ENCODE measurements around the gene AP3B1. TPM values are rescaled to one million over a fixed set of nuclear protein-coding genes. Genes with fewer than 3 reads are reported as not detected.

Gene AP3B1
- total RNA-seq, 2 donors from 2014 or later: 53.4 to 74.0 TPM

- Mint-ChIP-seq H3K4me3 (no peak overlapping the region), H3K4me1 (peaks cover 3% of the 10 kb centered on the region), H3K27me3 (ENCODE audit: insufficient read depth) (no peaks in the 10 kb centered on the region), H3K36me3 (ENCODE audit: low read depth) (peaks cover 3% of the 10 kb centered on the region), H3K9me3 (peaks cover 22% of the 10 kb centered on the region), H3K27ac (no peak overlapping the region)
- Histone ChIP-seq H3K9me3 (ENCODE audit: control insufficient read depth, low read length) (peaks cover 20% of the 10 kb centered on the region), H3K9ac (ENCODE audit: extremely low read depth, low read length, poor library complexity, severe bottlenecking) (no peak overlapping the region), H3K4me1 (ENCODE audit: control insufficient read depth, insufficient read depth, low read length) (no peaks in the 10 kb centered on the region), H3K4me3 (ENCODE audit: low read length) (peak overlapping the region; percentile 23), H3K27me3 (ENCODE audit: control insufficient read depth, insufficient read depth, low read length, poor library complexity, severe bottlenecking) (no peaks in the 10 kb centered on the region), H3K36me3 (ENCODE audit: control insufficient read depth, insufficient read depth, low read length) (no peaks in the 10 kb centered on the region), H3K27ac (ENCODE audit: low read depth, low read length) (no peak overlapping the region)
- no peak for DNase-seq
- WGBS, 2 experiments (ENCODE audit: insufficient coverage in 1 of 2, insufficient read length in 1 of 2): 86 to 91% methylated on average over 1 to 2 of the region's 2 CpGs
- peak; percentile 41 for TF ChIP-seq CTCF (conservative IDR thresholded peaks at IDR 0.05)
Observed at GRCh38 chr5:78300464-78301045, 6.1 kb upstream of the AP3B1 start.

- Mint-ChIP-seq H3K36me3 (ENCODE audit: low read depth) (peaks cover 3% of the 10 kb centered on the region), H3K27ac (peak overlapping the region; percentile 99), H3K4me1 (peaks cover 7% of the 10 kb centered on the region), H3K4me3 (peak overlapping the region; percentile 99), H3K27me3 (ENCODE audit: insufficient read depth) (no peaks in the 10 kb centered on the region), H3K9me3 (peaks cover 6% of the 10 kb centered on the region)
- Histone ChIP-seq H3K27ac (ENCODE audit: low read depth, low read length) (no peak overlapping the region), H3K9me3 (ENCODE audit: control insufficient read depth, low read length) (peaks cover 3% of the 10 kb centered on the region), H3K9ac (ENCODE audit: extremely low read depth, low read length, poor library complexity, severe bottlenecking) (peak overlapping the region; percentile 38), H3K4me1 (ENCODE audit: control insufficient read depth, insufficient read depth, low read length) (no peaks in the 10 kb centered on the region), H3K27me3 (ENCODE audit: control insufficient read depth, insufficient read depth, low read length, poor library complexity, severe bottlenecking) (no peaks in the 10 kb centered on the region), H3K36me3 (ENCODE audit: control insufficient read depth, insufficient read depth, low read length) (no peaks in the 10 kb centered on the region), H3K4me3 (ENCODE audit: low read length) (peak overlapping the region; percentile 93)
- peak; percentile 89 for DNase-seq
- peak; percentile 77 for TF ChIP-seq CTCF (conservative IDR thresholded peaks at IDR 0.05)
- 16 to 34% methylated on average over 37 to 46 of the region's 46 CpGs for WGBS, 2 experiments (ENCODE audit: insufficient coverage in 1 of 2, insufficient read length in 1 of 2)
Observed at GRCh38 chr5:78295035-78295961, 800 bp upstream of the AP3B1 start.

- no peaks in the 10 kb centered on the region for H3K9me3 ChIP-seq (ENCODE audit: control insufficient read depth, low read length)
- Mint-ChIP-seq H3K9me3 (no peaks in the 10 kb centered on the region), H3K4me1 (peaks cover 17% of the 10 kb centered on the region), H3K27me3 (ENCODE audit: insufficient read depth) (no peaks in the 10 kb centered on the region), H3K27ac (peak overlapping the region; percentile 99), H3K36me3 (ENCODE audit: low read depth) (peaks cover 3% of the 10 kb centered on the region), H3K4me3 (peak overlapping the region; percentile 99)
- no peaks in the 10 kb centered on the region for H3K27me3 ChIP-seq (ENCODE audit: control insufficient read depth, insufficient read depth, low read length, poor library complexity, severe bottlenecking)
- whole genome bisulfite sequencing, 2 experiments (ENCODE audit: insufficient coverage in 1 of 2, insufficient read length in 1 of 2): 0 to 1% methylated on average over 6 of the region's 6 CpGs
- no peaks in the 10 kb centered on the region for H3K36me3 ChIP-seq (ENCODE audit: control insufficient read depth, insufficient read depth, low read length)
- H3K4me1 ChIP-seq (ENCODE audit: control insufficient read depth, insufficient read depth, low read length): no peaks in the 10 kb centered on the region
- no peak for TF ChIP-seq CTCF (conservative IDR thresholded peaks at IDR 0.05)
- peak overlapping the region; percentile 57 for H3K27ac ChIP-seq (ENCODE audit: low read depth, low read length)
- H3K9ac ChIP-seq (ENCODE audit: extremely low read depth, low read length, poor library complexity, severe bottlenecking): peak overlapping the region; percentile 74
- no peak for DNase-seq
- peak overlapping the region; percentile 93 for H3K4me3 ChIP-seq (ENCODE audit: low read length)
Observed at GRCh38 chr5:78293851-78294247, 649 bp downstream of the AP3B1 start.
